Adrenal gland (tissue), 5 donors: ENCODE data around the gene SH2D5.

Experiments used
- CTCF ChIP-seq, 6 experiments: fragments of 450-650 bp in 4 of 6; fragments of 200-600 bp in 2 of 6; sonication (generic) in 1 of 6; IDR thresholded peaks; 1 replicate in 5 of 6; 2 replicates in 1 of 6; pipeline versions ENCODE4 v1.5.1 to v1.8.0; 2016 to 2021; ENCODE audit warnings: antibody characterized with exemption in 6 of 6, mild to moderate bottlenecking in 2 of 6, moderate library complexity in 1 of 6
- POLR2A ChIP-seq, 2 donors: fragments of 450-650 bp; IDR thresholded peaks; one replicate each; pipeline ENCODE4 v1.6.1; 2017; ENCODE audit warnings: antibody characterized with exemption in 2 of 2, mild to moderate bottlenecking in 2 of 2, moderate library complexity in 1 of 2
- donor health status: DM: no; HTN: no; CAD: no.

- TF ChIP-seq CTCF (IDR thresholded peaks at IDR 0.05): no peak
- no peak for TF ChIP-seq POLR2A (IDR thresholded peaks at IDR 0.05)
These were observed 27.2 kb downstream of the SH2D5 start for GRCh38 chr1:20705203-20705755.
